Measurements from ENCODE around the gene SAP130. TPM values are rescaled to one million over a fixed set of nuclear protein-coding genes. Genes with fewer than 3 reads are reported as not detected.

SAP130 gene
- total and polyA plus RNA-seq, 12 donors: 7.0 to 22.7 (median 14.0) TPM

- intact Hi-C loops (cut with DNase I): no loop called here
- WGBS, 4 donors: 79 to 86% (median 81%) methylated on average over 3 of the region's 3 CpGs
- Histone ChIP-seq H3K36me3 (replicated peaks in 1 of 2) (no peaks in the 10 kb centered on the region), H3K27ac (no peak overlapping the region), H3K9me3 (replicated peaks in 1 of 3) (peaks cover 0 to 9% (median 0%) of the 10 kb centered on the region in 3 donors), H3K4me3 (no peak overlapping the region), H3K27me3 (no peaks in the 10 kb centered on the region), H3K4me1 (replicated peaks in 1 of 2) (no peaks in the 10 kb centered on the region)
- TF ChIP-seq POLR2A (IDR thresholded peaks at IDR 0.05) (no peak), CTCF (IDR thresholded peaks at IDR 0.05) (no peak)
- no peak for DNase-seq
These were observed 13.7 kb upstream of the SAP130 start for GRCh38 chr2:128041561-128041960.

GRCh38 chr2:128040166-128040771, 12.4 kb upstream of the SAP130 start:
- Histone ChIP-seq H3K4me3 (no peak overlapping the region), H3K9me3 (replicated peaks in 1 of 3) (peaks cover 0 to 9% (median 0%) of the 10 kb centered on the region in 3 donors)
- TF ChIP-seq CTCF (IDR thresholded peaks at IDR 0.05): no peak
- no peak for TF ChIP-seq POLR2A (IDR thresholded peaks at IDR 0.05)

GRCh38 chr2:128039535-128039934, 11.7 kb upstream of the SAP130 start:
- H3K27ac ChIP-seq: no peak overlapping the region
- DNase-seq: no peak
- no peaks in the 10 kb centered on the region for H3K36me3 ChIP-seq (replicated peaks in 1 of 2)
- no peak for TF ChIP-seq POLR2A (IDR thresholded peaks at IDR 0.05)
- no peak for TF ChIP-seq CTCF (IDR thresholded peaks at IDR 0.05)
- 84 to 90% (median 88%) methylated on average over 8 to 9 of the region's 9 CpGs for WGBS, 4 donors
- no peaks in the 10 kb centered on the region for H3K27me3 ChIP-seq
- H3K4me1 ChIP-seq (replicated peaks in 1 of 2): no peaks in the 10 kb centered on the region
- H3K9me3 ChIP-seq (replicated peaks in 1 of 3): peaks cover 0 to 9% (median 0%) of the 10 kb centered on the region in 3 donors
- no peak overlapping the region for H3K4me3 ChIP-seq
- intact Hi-C loops (cut with DNase I): no loop called here

More at GRCh38 chr2:128040166-128040771, 12.4 kb upstream of the SAP130 start:
- H3K27ac ChIP-seq: no peak overlapping the region
- WGBS, 4 donors: 78 to 84% (median 83%) methylated on average over 8 of the region's 8 CpGs
- no peaks in the 10 kb centered on the region for H3K4me1 ChIP-seq (replicated peaks in 1 of 2)
- no peaks in the 10 kb centered on the region for H3K27me3 ChIP-seq
- intact Hi-C loops (cut with DNase I): no loop called here
- no peak for DNase-seq
- H3K36me3 ChIP-seq (replicated peaks in 1 of 2): no peaks in the 10 kb centered on the region

- Histone ChIP-seq H3K36me3 (replicated peaks in 1 of 2) (no peaks in the 10 kb centered on the region), H3K27me3 (no peaks in the 10 kb centered on the region), H3K27ac (no peak overlapping the region), H3K4me1 (replicated peaks in 1 of 2) (no peaks in the 10 kb centered on the region), H3K4me3 (no peak overlapping the region), H3K9me3 (replicated peaks in 1 of 3) (peaks cover 0 to 9% (median 0%) of the 10 kb centered on the region in 3 donors)
- 67 to 86% (median 78%) methylated on average over 3 of the region's 3 CpGs for WGBS, 4 donors
- no peak for TF ChIP-seq CTCF (IDR thresholded peaks at IDR 0.05)
- TF ChIP-seq POLR2A (IDR thresholded peaks at IDR 0.05): no peak
- intact Hi-C loops (cut with DNase I): no loop called here
- DNase-seq: no peak
These were observed 10.6 kb upstream of the SAP130 start for GRCh38 chr2:128038411-128038810.

Measured in adrenal gland (tissue), 12 donors.